ENCODE measurements around the gene RUSC1.
"Not testable (repeated sequence)": the region's sequence is repeated elsewhere in the genome, so short reads cannot be mapped to it uniquely, and the experiment has no call there.

- TF ChIP-seq POLR2A, POLR2AphosphoS5 (IDR thresholded peaks at IDR 0.05; ENCODE audit: low read depth, low read length): not testable (repeated sequence)
Measured at GRCh38 chr1:155291006-155291405, 29.7 kb upstream of the RUSC1 start.
